ENCODE measurements around the gene GRXCR2.

The GRXCR2 gene

GRCh38 chr5:145872914-145873313 is at the start of gene GRXCR2:
GRXCR2 (minus strand) TSS chr5:145873014; CDS start chr5:145872968, 46 bp downstream.
- H3K4me1 ChIP-seq (ENCODE audit: control insufficient read depth, insufficient read depth, low read length): no peaks in the 10 kb centered on the region
- H3K36me3 ChIP-seq (ENCODE audit: control insufficient read depth in 2 of 2, insufficient read depth in 2 of 2, low read length in 2 of 2): no peaks in the 10 kb centered on the region
- no peaks in the 10 kb centered on the region for H3K9me3 ChIP-seq (ENCODE audit: control insufficient read depth in 2 of 2, low read length in 2 of 2)
- H3K9ac ChIP-seq (ENCODE audit: low read length in 2 of 2): no peak within 1 kb of the TSS
- H3K27ac ChIP-seq (ENCODE audit: low read length): no peak within 1 kb of the TSS
- H3K27me3 ChIP-seq (ENCODE audit: control insufficient read depth in 1 of 2, insufficient read depth in 2 of 2, low read length in 2 of 2): no peaks in the 10 kb centered on the region
- H3K4me3 ChIP-seq (ENCODE audit: low read length in 2 of 2): no peak within 1 kb of the TSS

- Histone ChIP-seq H3K4me3 (ENCODE audit: low read length in 2 of 2) (no peak overlapping the region), H3K27ac (ENCODE audit: low read length) (no peak overlapping the region), H3K36me3 (ENCODE audit: control insufficient read depth in 2 of 2, insufficient read depth in 2 of 2, low read length in 2 of 2) (no peaks in the 10 kb centered on the region), H3K27me3 (ENCODE audit: control insufficient read depth in 1 of 2, insufficient read depth in 2 of 2, low read length in 2 of 2) (no peaks in the 10 kb centered on the region), H3K4me1 (ENCODE audit: control insufficient read depth, insufficient read depth, low read length) (no peaks in the 10 kb centered on the region), H3K9me3 (ENCODE audit: control insufficient read depth in 2 of 2, low read length in 2 of 2) (no peaks in the 10 kb centered on the region), H3K9ac (ENCODE audit: low read length in 2 of 2) (no peak overlapping the region)
Observed at GRCh38 chr5:145922059-145922458, 49.2 kb upstream of the GRXCR2 start.

- H3K9ac ChIP-seq (ENCODE audit: low read length in 2 of 2): no peak overlapping the region
- H3K4me3 ChIP-seq (ENCODE audit: low read length in 2 of 2): no peak overlapping the region
- no peaks in the 10 kb centered on the region for H3K27me3 ChIP-seq (ENCODE audit: control insufficient read depth in 1 of 2, insufficient read depth in 2 of 2, low read length in 2 of 2)
- no peaks in the 10 kb centered on the region for H3K4me1 ChIP-seq (ENCODE audit: control insufficient read depth, insufficient read depth, low read length)
- no peak overlapping the region for H3K27ac ChIP-seq (ENCODE audit: low read length)
- no peaks in the 10 kb centered on the region for H3K36me3 ChIP-seq (ENCODE audit: control insufficient read depth in 2 of 2, insufficient read depth in 2 of 2, low read length in 2 of 2)
- no peaks in the 10 kb centered on the region for H3K9me3 ChIP-seq (ENCODE audit: control insufficient read depth in 2 of 2, low read length in 2 of 2)
Observed at GRCh38 chr5:145921211-145921610, 48.4 kb upstream of the GRXCR2 start.

- no peak overlapping the region for H3K4me3 ChIP-seq (ENCODE audit: low read length in 2 of 2)
- no peak overlapping the region for H3K27ac ChIP-seq (ENCODE audit: low read length)
- H3K9me3 ChIP-seq (ENCODE audit: control insufficient read depth in 2 of 2, low read length in 2 of 2): no peaks in the 10 kb centered on the region
- H3K9ac ChIP-seq (ENCODE audit: low read length in 2 of 2): no peak overlapping the region
- no peaks in the 10 kb centered on the region for H3K36me3 ChIP-seq (ENCODE audit: control insufficient read depth in 2 of 2, insufficient read depth in 2 of 2, low read length in 2 of 2)
- H3K4me1 ChIP-seq (ENCODE audit: control insufficient read depth, insufficient read depth, low read length): no peaks in the 10 kb centered on the region
- no peaks in the 10 kb centered on the region for H3K27me3 ChIP-seq (ENCODE audit: control insufficient read depth in 1 of 2, insufficient read depth in 2 of 2, low read length in 2 of 2)
Observed at GRCh38 chr5:145920542-145921210, 47.9 kb upstream of the GRXCR2 start.

GRCh38 chr5:145919413-145919812 is 46.6 kb upstream of the GRXCR2 start:
- Histone ChIP-seq H3K4me1 (ENCODE audit: control insufficient read depth, insufficient read depth, low read length) (no peaks in the 10 kb centered on the region), H3K9me3 (ENCODE audit: control insufficient read depth in 2 of 2, low read length in 2 of 2) (no peaks in the 10 kb centered on the region), H3K27ac (ENCODE audit: low read length) (no peak overlapping the region), H3K27me3 (ENCODE audit: control insufficient read depth in 1 of 2, insufficient read depth in 2 of 2, low read length in 2 of 2) (no peaks in the 10 kb centered on the region), H3K9ac (ENCODE audit: low read length in 2 of 2) (no peak overlapping the region), H3K36me3 (ENCODE audit: control insufficient read depth in 2 of 2, insufficient read depth in 2 of 2, low read length in 2 of 2) (no peaks in the 10 kb centered on the region), H3K4me3 (ENCODE audit: low read length in 2 of 2) (no peak overlapping the region)

- H3K4me3 ChIP-seq (ENCODE audit: low read length in 2 of 2): no peak overlapping the region
- H3K27me3 ChIP-seq (ENCODE audit: control insufficient read depth in 1 of 2, insufficient read depth in 2 of 2, low read length in 2 of 2): no peaks in the 10 kb centered on the region
- H3K36me3 ChIP-seq (ENCODE audit: control insufficient read depth in 2 of 2, insufficient read depth in 2 of 2, low read length in 2 of 2): no peaks in the 10 kb centered on the region
- no peaks in the 10 kb centered on the region for H3K9me3 ChIP-seq (ENCODE audit: control insufficient read depth in 2 of 2, low read length in 2 of 2)
- H3K27ac ChIP-seq (ENCODE audit: low read length): no peak overlapping the region
- H3K9ac ChIP-seq (ENCODE audit: low read length in 2 of 2): no peak overlapping the region
- H3K4me1 ChIP-seq (ENCODE audit: control insufficient read depth, insufficient read depth, low read length): no peaks in the 10 kb centered on the region
Observed at GRCh38 chr5:145918397-145918796, 45.6 kb upstream of the GRXCR2 start.

- Histone ChIP-seq H3K9ac (ENCODE audit: low read length in 2 of 2) (no peak overlapping the region), H3K4me3 (ENCODE audit: low read length in 2 of 2) (no peak overlapping the region), H3K4me1 (ENCODE audit: control insufficient read depth, insufficient read depth, low read length) (no peaks in the 10 kb centered on the region), H3K27me3 (ENCODE audit: control insufficient read depth in 1 of 2, insufficient read depth in 2 of 2, low read length in 2 of 2) (no peaks in the 10 kb centered on the region), H3K36me3 (ENCODE audit: control insufficient read depth in 2 of 2, insufficient read depth in 2 of 2, low read length in 2 of 2) (no peaks in the 10 kb centered on the region), H3K27ac (ENCODE audit: low read length) (no peak overlapping the region), H3K9me3 (ENCODE audit: control insufficient read depth in 2 of 2, low read length in 2 of 2) (no peaks in the 10 kb centered on the region)
Observed at GRCh38 chr5:145917288-145917687, 44.5 kb upstream of the GRXCR2 start.

GRCh38 chr5:145915970-145916638 is 43.3 kb upstream of the GRXCR2 start:
- no peaks in the 10 kb centered on the region for H3K36me3 ChIP-seq (ENCODE audit: control insufficient read depth in 2 of 2, insufficient read depth in 2 of 2, low read length in 2 of 2)
- H3K4me1 ChIP-seq (ENCODE audit: control insufficient read depth, insufficient read depth, low read length): no peaks in the 10 kb centered on the region
- H3K9ac ChIP-seq (ENCODE audit: low read length in 2 of 2): no peak overlapping the region
- no peak overlapping the region for H3K27ac ChIP-seq (ENCODE audit: low read length)
- no peaks in the 10 kb centered on the region for H3K27me3 ChIP-seq (ENCODE audit: control insufficient read depth in 1 of 2, insufficient read depth in 2 of 2, low read length in 2 of 2)
- no peaks in the 10 kb centered on the region for H3K9me3 ChIP-seq (ENCODE audit: control insufficient read depth in 2 of 2, low read length in 2 of 2)
- H3K4me3 ChIP-seq (ENCODE audit: low read length in 2 of 2): no peak overlapping the region

GRCh38 chr5:145913701-145914100 is 40.9 kb upstream of the GRXCR2 start:
- H3K27ac ChIP-seq (ENCODE audit: low read length): no peak overlapping the region
- H3K4me3 ChIP-seq (ENCODE audit: low read length in 2 of 2): no peak overlapping the region
- H3K27me3 ChIP-seq (ENCODE audit: control insufficient read depth in 1 of 2, insufficient read depth in 2 of 2, low read length in 2 of 2): no peaks in the 10 kb centered on the region
- no peaks in the 10 kb centered on the region for H3K9me3 ChIP-seq (ENCODE audit: control insufficient read depth in 2 of 2, low read length in 2 of 2)
- no peak overlapping the region for H3K9ac ChIP-seq (ENCODE audit: low read length in 2 of 2)
- no peaks in the 10 kb centered on the region for H3K36me3 ChIP-seq (ENCODE audit: control insufficient read depth in 2 of 2, insufficient read depth in 2 of 2, low read length in 2 of 2)
- H3K4me1 ChIP-seq (ENCODE audit: control insufficient read depth, insufficient read depth, low read length): no peaks in the 10 kb centered on the region

- H3K9ac ChIP-seq (ENCODE audit: low read length in 2 of 2): no peak overlapping the region
- no peaks in the 10 kb centered on the region for H3K27me3 ChIP-seq (ENCODE audit: control insufficient read depth in 1 of 2, insufficient read depth in 2 of 2, low read length in 2 of 2)
- H3K27ac ChIP-seq (ENCODE audit: low read length): no peak overlapping the region
- no peak overlapping the region for H3K4me3 ChIP-seq (ENCODE audit: low read length in 2 of 2)
- no peaks in the 10 kb centered on the region for H3K36me3 ChIP-seq (ENCODE audit: control insufficient read depth in 2 of 2, insufficient read depth in 2 of 2, low read length in 2 of 2)
- no peaks in the 10 kb centered on the region for H3K4me1 ChIP-seq (ENCODE audit: control insufficient read depth, insufficient read depth, low read length)
- no peaks in the 10 kb centered on the region for H3K9me3 ChIP-seq (ENCODE audit: control insufficient read depth in 2 of 2, low read length in 2 of 2)
Observed at GRCh38 chr5:145912594-145912993, 39.8 kb upstream of the GRXCR2 start.

- Histone ChIP-seq H3K27me3 (ENCODE audit: control insufficient read depth in 1 of 2, insufficient read depth in 2 of 2, low read length in 2 of 2) (no peaks in the 10 kb centered on the region), H3K9me3 (ENCODE audit: control insufficient read depth in 2 of 2, low read length in 2 of 2) (no peaks in the 10 kb centered on the region), H3K4me3 (ENCODE audit: low read length in 2 of 2) (no peak overlapping the region), H3K4me1 (ENCODE audit: control insufficient read depth, insufficient read depth, low read length) (no peaks in the 10 kb centered on the region), H3K9ac (ENCODE audit: low read length in 2 of 2) (no peak overlapping the region), H3K36me3 (ENCODE audit: control insufficient read depth in 2 of 2, insufficient read depth in 2 of 2, low read length in 2 of 2) (no peaks in the 10 kb centered on the region), H3K27ac (ENCODE audit: low read length) (no peak overlapping the region)
Observed at GRCh38 chr5:145912019-145912418, 39.2 kb upstream of the GRXCR2 start.

All from stomach smooth muscle (tissue), 2 donors.